Activated naive CD8-positive, alpha-beta T cell treated with anti-CD3 and anti-CD28 coated beads for 36 hours (primary cell): ENCODE results near the gene TRIM58. TPM values are rescaled to one million over a fixed set of nuclear protein-coding genes. Genes with fewer than 3 reads are reported as not detected.

Experiments
- DNase-seq: peaks from one replicate; pipeline ENCODE4 v3.0.0; 2021
- H3K27ac Mint-ChIP-seq: one replicate; pipeline ENCODE4 v1.8.0; 2022; ENCODE audit warnings: mild to moderate bottlenecking, moderate library complexity, mixed read lengths
- H3K27me3 Mint-ChIP-seq: one replicate; pipeline ENCODE4 v1.8.0; 2022; ENCODE audit warnings: mild to moderate bottlenecking, mixed read lengths
- H3K36me3 Mint-ChIP-seq: one replicate; pipeline ENCODE4 v1.8.0; 2021; ENCODE audit warnings: mild to moderate bottlenecking, mixed read lengths
- H3K4me1 Mint-ChIP-seq: one replicate; pipeline ENCODE4 v1.8.0; 2021; ENCODE audit warnings: mixed read lengths
- H3K4me3 Mint-ChIP-seq: one replicate; pipeline ENCODE4 v1.8.0; 2022; ENCODE audit warnings: mild to moderate bottlenecking, moderate library complexity, mixed read lengths
- H3K9me3 Mint-ChIP-seq: one replicate; pipeline ENCODE4 v1.8.0; 2022; ENCODE audit warnings: mixed read lengths
- total RNA-seq, 2 experiments: library from RNA; stranded (reverse); gene quantifications; one replicate each; pipeline ENCODE4 v1.2.3, GENCODE V29; 2021

TRIM58 gene
- total RNA-seq, 2 experiments from 2014 or later = 0.06 to 0.08 TPM

- no peak for DNase-seq
- H3K4me1 Mint-ChIP-seq = peaks cover 6% of the 10 kb centered on the region
- peaks cover 56% of the 10 kb centered on the region for H3K27me3 Mint-ChIP-seq
- H3K4me3 Mint-ChIP-seq = no peak overlapping the region
- no peak overlapping the region for H3K27ac Mint-ChIP-seq
- peaks cover 1% of the 10 kb centered on the region for H3K36me3 Mint-ChIP-seq
- no peaks in the 10 kb centered on the region for H3K9me3 Mint-ChIP-seq
These were observed 1.1 kb upstream of the TRIM58 start for GRCh38 chr1:247855911-247856310.

- no peak for DNase-seq
- no peak overlapping the region for H3K27ac Mint-ChIP-seq
- peak overlapping the region; percentile 67 for H3K4me3 Mint-ChIP-seq
- peaks cover 1% of the 10 kb centered on the region for H3K36me3 Mint-ChIP-seq
- H3K4me1 Mint-ChIP-seq = peaks cover 6% of the 10 kb centered on the region
- no peaks in the 10 kb centered on the region for H3K9me3 Mint-ChIP-seq
- peaks cover 64% of the 10 kb centered on the region for H3K27me3 Mint-ChIP-seq
These were observed 1.1 kb downstream of the TRIM58 start for GRCh38 chr1:247857985-247858619.

- Mint-ChIP-seq H3K27ac (no peak overlapping the region), H3K9me3 (no peaks in the 10 kb centered on the region), H3K4me3 (no peak overlapping the region), H3K4me1 (peaks cover 5% of the 10 kb centered on the region), H3K36me3 (no peaks in the 10 kb centered on the region), H3K27me3 (peaks cover 39% of the 10 kb centered on the region)
- no peak for DNase-seq
These were observed 5.8 kb downstream of the TRIM58 start for GRCh38 chr1:247862756-247863155.

GRCh38 chr1:247864644-247865043 is 7.7 kb downstream of the TRIM58 start:
- H3K36me3 Mint-ChIP-seq = no peaks in the 10 kb centered on the region
- no peak overlapping the region for H3K4me3 Mint-ChIP-seq
- peaks cover under 1% of the 10 kb centered on the region for H3K9me3 Mint-ChIP-seq
- DNase-seq = no peak
- no peaks in the 10 kb centered on the region for H3K4me1 Mint-ChIP-seq
- H3K27me3 Mint-ChIP-seq = peaks cover 24% of the 10 kb centered on the region
- H3K27ac Mint-ChIP-seq = no peak overlapping the region

- H3K4me3 Mint-ChIP-seq = no peak overlapping the region
- H3K27ac Mint-ChIP-seq = no peak overlapping the region
- no peaks in the 10 kb centered on the region for H3K4me1 Mint-ChIP-seq
- H3K27me3 Mint-ChIP-seq = peaks cover 20% of the 10 kb centered on the region
- no peak for DNase-seq
- peaks cover 1% of the 10 kb centered on the region for H3K9me3 Mint-ChIP-seq
- H3K36me3 Mint-ChIP-seq = no peaks in the 10 kb centered on the region
These were observed 8.4 kb downstream of the TRIM58 start for GRCh38 chr1:247865416-247865815.

- H3K36me3 Mint-ChIP-seq = no peaks in the 10 kb centered on the region
- no peaks in the 10 kb centered on the region for H3K9me3 Mint-ChIP-seq
- no peak for DNase-seq
- peaks cover 2% of the 10 kb centered on the region for H3K27me3 Mint-ChIP-seq
- peaks cover 2% of the 10 kb centered on the region for H3K4me1 Mint-ChIP-seq
- H3K4me3 Mint-ChIP-seq = no peak overlapping the region
- H3K27ac Mint-ChIP-seq = no peak overlapping the region
These were observed 26.4 kb downstream of the TRIM58 start for GRCh38 chr1:247883346-247883745.

GRCh38 chr1:247884797-247885413 is 27.9 kb downstream of the TRIM58 start:
- no peaks in the 10 kb centered on the region for H3K27me3 Mint-ChIP-seq
- no peak for DNase-seq
- peaks cover 2% of the 10 kb centered on the region for H3K4me1 Mint-ChIP-seq
- H3K9me3 Mint-ChIP-seq = no peaks in the 10 kb centered on the region
- no peak overlapping the region for H3K27ac Mint-ChIP-seq
- no peak overlapping the region for H3K4me3 Mint-ChIP-seq
- H3K36me3 Mint-ChIP-seq = no peaks in the 10 kb centered on the region

GRCh38 chr1:247895163-247895637 is 38.2 kb downstream of the TRIM58 start, which contains the start of gene OR2W3:
TSS of gene OR2W3 (plus strand) at chr1:247895587. CDS start at chr1:247895587, 0 bp downstream.
- H3K4me3 Mint-ChIP-seq = no peak within 1 kb of the TSS
- no peaks in the 10 kb centered on the region for H3K4me1 Mint-ChIP-seq
- no peaks in the 10 kb centered on the region for H3K36me3 Mint-ChIP-seq
- no peak for DNase-seq
- no peaks in the 10 kb centered on the region for H3K27me3 Mint-ChIP-seq
- H3K27ac Mint-ChIP-seq = no peak within 1 kb of the TSS
- H3K9me3 Mint-ChIP-seq = peaks cover 6% of the 10 kb centered on the region

- no peak for DNase-seq
- no peak overlapping the region for H3K4me3 Mint-ChIP-seq
- no peaks in the 10 kb centered on the region for H3K4me1 Mint-ChIP-seq
These were observed 39.0 kb downstream of the TRIM58 start for GRCh38 chr1:247895976-247896375.

GRCh38 chr1:247904122-247904521 is 47.1 kb downstream of the TRIM58 start:
- Mint-ChIP-seq H3K36me3 (peaks cover 7% of the 10 kb centered on the region), H3K27me3 (no peaks in the 10 kb centered on the region), H3K27ac (no peak overlapping the region), H3K9me3 (peaks cover 23% of the 10 kb centered on the region), H3K4me1 (peaks cover 13% of the 10 kb centered on the region), H3K4me3 (no peak overlapping the region)
- no peak for DNase-seq

More at GRCh38 chr1:247895976-247896375, 39.0 kb downstream of the TRIM58 start:
- no peak overlapping the region for H3K27ac Mint-ChIP-seq
- H3K9me3 Mint-ChIP-seq = peaks cover 6% of the 10 kb centered on the region
- no peaks in the 10 kb centered on the region for H3K27me3 Mint-ChIP-seq
- no peaks in the 10 kb centered on the region for H3K36me3 Mint-ChIP-seq

- Mint-ChIP-seq H3K27ac (no peak overlapping the region), H3K4me1 (peaks cover 13% of the 10 kb centered on the region)
These were observed 48.2 kb downstream of the TRIM58 start for GRCh38 chr1:247905181-247905580.

GRCh38 chr1:247905910-247906503 is 49.0 kb downstream of the TRIM58 start:
- Mint-ChIP-seq H3K4me3 (peak overlapping the region; percentile 69), H3K36me3 (peaks cover 7% of the 10 kb centered on the region), H3K27ac (peak overlapping the region; percentile 70), H3K27me3 (no peaks in the 10 kb centered on the region), H3K4me1 (peaks cover 13% of the 10 kb centered on the region), H3K9me3 (peaks cover 23% of the 10 kb centered on the region)
- DNase-seq = peak; percentile 15

More at GRCh38 chr1:247905181-247905580, 48.2 kb downstream of the TRIM58 start:
- Mint-ChIP-seq H3K9me3 (peaks cover 23% of the 10 kb centered on the region), H3K36me3 (peaks cover 7% of the 10 kb centered on the region), H3K27me3 (no peaks in the 10 kb centered on the region), H3K4me3 (no peak overlapping the region)
- DNase-seq = no peak

GRCh38 chr1:247906504-247907047 is 49.6 kb downstream of the TRIM58 start:
- Mint-ChIP-seq H3K36me3 (peaks cover 7% of the 10 kb centered on the region), H3K27ac (peak overlapping the region; percentile 70), H3K27me3 (no peaks in the 10 kb centered on the region), H3K4me3 (peak overlapping the region; percentile 69), H3K9me3 (peaks cover 23% of the 10 kb centered on the region), H3K4me1 (peaks cover 13% of the 10 kb centered on the region)
- no peak for DNase-seq

- Mint-ChIP-seq H3K4me1 (peaks cover 13% of the 10 kb centered on the region), H3K9me3 (peaks cover 22% of the 10 kb centered on the region), H3K27ac (no peak overlapping the region), H3K27me3 (no peaks in the 10 kb centered on the region), H3K36me3 (peaks cover 7% of the 10 kb centered on the region), H3K4me3 (no peak overlapping the region)
- DNase-seq = no peak
These were observed 51.8 kb downstream of the TRIM58 start for GRCh38 chr1:247908766-247909165.

GRCh38 chr1:247913786-247914185 is 56.8 kb downstream of the TRIM58 start:
- Mint-ChIP-seq H3K4me1 (no peaks in the 10 kb centered on the region), H3K9me3 (peaks cover 3% of the 10 kb centered on the region), H3K36me3 (no peaks in the 10 kb centered on the region), H3K4me3 (no peak overlapping the region), H3K27me3 (peaks cover 4% of the 10 kb centered on the region), H3K27ac (no peak overlapping the region)
- DNase-seq = no peak
